Ramos (cell line): Measurements from ENCODE around the gene EGFL6.

Experiments
- in situ Hi-C: fragments of 300-500 bp; cut with MboI; formaldehyde crosslinking; loops from one replicate; pipeline ENCODE4 v1.14.3; 2022; ENCODE audit warnings: low sequenced_read_pairs; ENCODE audit not compliant: unreplicated experiment

Gene EGFL6

GRCh38 chrX:13569479-13570260 is at the start of gene EGFL6:
Gene EGFL6 (plus strand): TSS chrX:13569601. CDS start chrX:13569862, 261 bp downstream.
- in situ Hi-C loops = no loop called here

GRCh38 chrX:13520351-13520750 is 49.0 kb upstream of the EGFL6 start:
- in situ Hi-C loops = no loop called here

GRCh38 chrX:13520936-13521335 is 48.5 kb upstream of the EGFL6 start:
- in situ Hi-C loops = no loop called here

GRCh38 chrX:13522811-13523210 is 46.6 kb upstream of the EGFL6 start:
- in situ Hi-C loops = no loop called here

GRCh38 chrX:13533726-13534125 is 35.7 kb upstream of the EGFL6 start:
- in situ Hi-C loops = no loop called here

- in situ Hi-C loops = no loop called here
Measured at GRCh38 chrX:13535376-13536165, 33.8 kb upstream of the EGFL6 start.

GRCh38 chrX:13536551-13536950 is 32.9 kb upstream of the EGFL6 start:
- in situ Hi-C loops = no loop called here

GRCh38 chrX:13538414-13538813 is 31.0 kb upstream of the EGFL6 start:
- in situ Hi-C loops = no loop called here

- in situ Hi-C loops = no loop called here
Measured at GRCh38 chrX:13540602-13541001, 28.8 kb upstream of the EGFL6 start.

GRCh38 chrX:13545726-13546125 is 23.7 kb upstream of the EGFL6 start:
- in situ Hi-C loops = no loop called here

- in situ Hi-C loops = no loop called here
Measured at GRCh38 chrX:13547671-13548070, 21.7 kb upstream of the EGFL6 start.

GRCh38 chrX:13550346-13550745 is 19.1 kb upstream of the EGFL6 start:
- in situ Hi-C loops = no loop called here

GRCh38 chrX:13551610-13552009 is 17.8 kb upstream of the EGFL6 start:
- in situ Hi-C loops = no loop called here

GRCh38 chrX:13552892-13553291 is 16.5 kb upstream of the EGFL6 start:
- in situ Hi-C loops = no loop called here

GRCh38 chrX:13565511-13565910 is 3.9 kb upstream of the EGFL6 start:
- in situ Hi-C loops = no loop called here

GRCh38 chrX:13570261-13570605 is 832 bp downstream of the EGFL6 start:
- in situ Hi-C loops = no loop called here

- in situ Hi-C loops = no loop called here
Measured at GRCh38 chrX:13571136-13571535, 1.7 kb downstream of the EGFL6 start.

GRCh38 chrX:13574600-13574999 is 5.2 kb downstream of the EGFL6 start:
- in situ Hi-C loops = no loop called here

- in situ Hi-C loops = no loop called here
Measured at GRCh38 chrX:13579661-13580060, 10.3 kb downstream of the EGFL6 start.

- in situ Hi-C loops = no loop called here
Measured at GRCh38 chrX:13581554-13581953, 12.2 kb downstream of the EGFL6 start.

GRCh38 chrX:13587786-13588477 is 18.5 kb downstream of the EGFL6 start:
- in situ Hi-C loops = no loop called here
